SJSA1 (cell line): ENCODE results near the gene ATP6V0E1. TPM values are rescaled to one million over a fixed set of nuclear protein-coding genes. Genes with fewer than 3 reads are reported as not detected.
"Not testable (repeated sequence)": the region's sequence is repeated elsewhere in the genome, so short reads cannot be mapped to it uniquely, and the experiment has no call there.

Source experiments
- DNase-seq, 2 experiments: peaks; one replicate each; pipeline ENCODE4 v3.0.0-alpha.2; 2015 to 2020; ENCODE audit warnings: low spot score in 2 of 2, low read depth in 1 of 2
- H3K27ac ChIP-seq: fragments of 250-450 bp; sonication (Bioruptor Pico); 2 replicates; pipeline ENCODE4 v1.5.1; 2020; ENCODE audit warnings: mild to moderate bottlenecking, moderate library complexity
- H3K27me3 ChIP-seq: fragments of 250-450 bp; sonication (Bioruptor Pico); replicated peaks from 2 replicates; pipeline ENCODE4 v1.5.1; 2020; ENCODE audit warnings: mild to moderate bottlenecking, moderate library complexity
- H3K36me3 ChIP-seq: fragments of 250-450 bp; sonication (Bioruptor Pico); 2 replicates; pipeline ENCODE4 v1.5.1; 2020; ENCODE audit warnings: mild to moderate bottlenecking
- H3K4me1 ChIP-seq: fragments of 250-450 bp; sonication (Bioruptor Pico); replicated peaks from 2 replicates; pipeline ENCODE4 v1.6.1; 2021; ENCODE audit warnings: mild to moderate bottlenecking
- H3K4me3 ChIP-seq: fragments of 250-450 bp; sonication (Bioruptor Pico); 2 replicates; pipeline ENCODE4 v1.5.1; 2020; ENCODE audit warnings: mild to moderate bottlenecking
- H3K9me3 ChIP-seq: fragments of 250-450 bp; sonication (Bioruptor Pico); replicated peaks from 2 replicates; pipeline ENCODE4 v1.5.1; 2020; ENCODE audit warnings: mild to moderate bottlenecking
- total RNA-seq: library from RNA; depleted of rRNA; stranded (reverse); fragments of >200 nt; shearing (Covaris generic); gene quantifications from 2 replicates; pipeline ENCODE4 v1.2.3, GENCODE V29; 2014

The ATP6V0E1 gene
- total RNA-seq, 1 experiment from 2014 or later = 286 TPM

DNA sequence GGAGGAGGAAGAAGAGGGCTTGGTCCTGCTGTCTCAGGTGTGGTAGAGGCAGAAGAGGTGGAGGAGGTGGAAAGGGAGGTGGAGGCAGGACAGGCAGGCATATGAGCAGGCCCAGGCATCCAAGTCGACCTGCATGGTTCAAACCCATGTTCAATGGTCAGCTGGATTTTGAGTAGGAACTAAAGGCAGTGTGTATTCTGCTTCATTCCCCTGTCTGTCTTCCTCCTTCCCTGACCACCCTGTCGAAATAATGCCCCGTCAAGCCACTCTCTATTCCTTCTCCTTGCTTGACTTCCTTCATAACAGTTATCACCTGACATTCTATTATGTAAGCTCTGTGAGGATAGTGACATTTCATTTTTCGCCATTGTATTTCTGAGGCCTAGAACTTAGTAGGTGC, 34.8 kb downstream of the ATP6V0E1 start:
- Histone ChIP-seq H3K36me3 (peaks cover 45% of the 10 kb centered on the region), H3K9me3 (no peaks in the 10 kb centered on the region), H3K27ac (no peak overlapping the region), H3K4me1 (peaks cover 11% of the 10 kb centered on the region), H3K4me3 (no peak overlapping the region), H3K27me3 (no peaks in the 10 kb centered on the region)
- no peak for DNase-seq

DNA sequence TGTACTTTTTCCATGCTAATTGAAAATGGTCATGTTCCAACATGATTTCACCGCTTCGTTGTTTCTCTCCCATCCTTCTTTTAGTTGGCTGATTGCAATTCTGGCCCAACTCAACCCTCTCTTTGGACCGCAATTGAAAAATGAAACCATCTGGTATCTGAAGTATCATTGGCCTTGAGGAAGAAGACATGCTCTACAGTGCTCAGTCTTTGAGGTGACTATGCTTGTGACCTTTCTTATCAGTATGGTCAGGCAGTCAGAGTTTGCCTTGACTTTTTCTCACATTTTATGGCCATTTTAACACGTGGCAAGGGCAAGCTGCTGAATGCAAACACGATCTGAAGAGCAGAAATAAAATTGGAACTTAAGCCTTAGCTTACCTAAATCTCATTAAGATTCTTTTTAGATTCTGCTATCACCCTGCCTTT, 36.6 kb downstream of the ATP6V0E1 start:
- Histone ChIP-seq H3K9me3 (no peaks in the 10 kb centered on the region), H3K27me3 (no peaks in the 10 kb centered on the region), H3K4me3 (no peak overlapping the region), H3K27ac (no peak overlapping the region), H3K4me1 (peaks cover 11% of the 10 kb centered on the region), H3K36me3 (peaks cover 43% of the 10 kb centered on the region)
- DNase-seq = no peak

DNA sequence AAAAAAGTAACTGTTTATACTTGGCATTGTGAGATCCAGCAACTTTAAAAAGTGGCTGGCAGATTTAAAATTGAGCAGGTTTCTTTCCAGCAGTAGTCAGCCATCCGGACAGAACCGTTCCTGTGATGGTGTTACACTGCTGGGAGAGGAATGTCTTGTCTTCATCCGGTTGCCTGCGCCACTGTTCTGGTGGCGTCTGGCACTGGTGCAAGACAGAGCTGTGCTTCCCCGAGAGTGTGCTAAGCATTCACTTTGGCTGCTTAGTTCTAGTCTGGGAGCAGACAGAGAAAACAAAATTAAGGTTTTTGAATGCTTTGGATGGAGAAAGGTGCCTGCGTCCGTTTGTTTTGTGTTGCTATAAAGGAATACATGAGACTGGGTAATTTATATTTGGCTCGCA, 37.1 kb downstream of the ATP6V0E1 start:
- H3K27ac ChIP-seq = no peak overlapping the region
- DNase-seq = no peak

DNA sequence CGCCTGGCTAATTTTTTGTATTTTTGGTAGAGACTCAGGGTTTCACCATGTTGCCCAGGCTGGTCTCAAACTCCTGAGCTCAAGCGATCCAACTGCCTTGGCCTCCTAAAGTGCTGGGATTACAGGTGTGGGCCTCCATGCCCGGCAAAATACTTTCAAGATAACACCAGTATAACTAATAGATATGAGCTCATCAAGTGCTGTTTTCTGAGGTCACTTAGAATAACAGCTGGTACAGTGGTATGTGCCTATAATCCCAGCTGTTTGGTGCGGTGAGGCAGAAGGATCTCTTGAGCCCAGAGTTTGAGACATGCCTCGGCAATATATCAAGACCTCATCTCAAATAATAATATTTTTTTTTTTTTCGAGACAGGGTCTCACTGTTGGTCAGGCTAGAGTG, 42.1 kb downstream of the ATP6V0E1 start:
- Histone ChIP-seq H3K9me3 (no peaks in the 10 kb centered on the region), H3K4me3 (no peak overlapping the region), H3K4me1 (no peaks in the 10 kb centered on the region), H3K27me3 (no peaks in the 10 kb centered on the region), H3K36me3 (peaks cover 39% of the 10 kb centered on the region), H3K27ac (no peak overlapping the region)
- no peak for DNase-seq

More for the DNA sequence above, 37.1 kb downstream of the ATP6V0E1 start:
- Histone ChIP-seq H3K27me3 (no peaks in the 10 kb centered on the region), H3K4me3 (no peak overlapping the region), H3K4me1 (peaks cover 11% of the 10 kb centered on the region), H3K36me3 (peaks cover 45% of the 10 kb centered on the region), H3K9me3 (no peaks in the 10 kb centered on the region)

DNA sequence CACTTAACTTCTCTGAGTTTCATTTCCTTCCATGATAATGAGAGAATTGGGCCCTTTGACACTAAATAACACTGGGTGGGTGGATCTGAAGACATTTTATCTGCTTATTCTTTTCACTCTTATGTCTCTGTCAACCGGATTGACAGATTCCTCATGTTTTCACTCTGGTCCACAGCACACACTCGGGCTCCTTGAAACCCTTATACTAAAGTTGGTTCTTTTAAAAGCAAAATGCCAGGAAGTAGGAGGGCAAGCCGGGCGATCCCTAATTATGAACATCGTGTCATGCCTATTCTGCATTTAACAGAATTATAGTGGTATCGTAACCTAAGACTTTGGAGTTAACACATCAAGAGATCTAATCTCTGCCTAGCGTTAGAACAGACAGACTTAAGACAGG, 44.3 kb downstream of the ATP6V0E1 start:
- peaks cover 18% of the 10 kb centered on the region for H3K36me3 ChIP-seq
- H3K4me1 ChIP-seq = no peaks in the 10 kb centered on the region
- no peaks in the 10 kb centered on the region for H3K27me3 ChIP-seq
- H3K4me3 ChIP-seq = no peak overlapping the region
- no peak overlapping the region for H3K27ac ChIP-seq
- DNase-seq = no peak
- H3K9me3 ChIP-seq = no peaks in the 10 kb centered on the region

DNA sequence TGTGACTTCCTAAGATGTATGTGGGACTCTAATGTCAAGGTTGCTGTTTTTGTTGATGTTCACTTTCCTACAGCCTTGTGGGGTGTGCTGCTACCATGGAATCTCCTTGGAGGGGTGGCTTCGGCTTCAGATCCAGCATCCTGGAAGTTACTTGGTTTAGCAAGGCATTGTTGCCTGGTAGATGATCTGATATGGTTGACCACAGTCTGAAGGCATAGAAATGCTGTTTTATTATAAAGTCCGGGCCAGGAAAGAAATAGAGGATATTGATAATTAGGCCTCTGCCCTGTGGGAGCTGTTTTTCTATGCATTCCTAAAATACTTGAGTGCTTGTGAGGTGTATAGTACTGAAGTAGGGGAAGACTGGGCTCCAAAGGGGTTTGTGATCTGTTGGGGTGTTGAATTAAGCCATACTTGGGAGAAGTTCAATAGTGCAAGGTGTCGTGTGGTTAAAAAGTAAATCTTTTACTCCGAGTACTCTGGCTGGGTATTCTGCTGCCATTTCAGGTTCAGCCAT, 45.3 kb downstream of the ATP6V0E1 start:
- no peaks in the 10 kb centered on the region for H3K9me3 ChIP-seq
- no peaks in the 10 kb centered on the region for H3K4me1 ChIP-seq
- H3K36me3 ChIP-seq = peaks cover 13% of the 10 kb centered on the region
- no peaks in the 10 kb centered on the region for H3K27me3 ChIP-seq
- no peak overlapping the region for H3K4me3 ChIP-seq
- no peak overlapping the region for H3K27ac ChIP-seq
- DNase-seq = no peak

DNA sequence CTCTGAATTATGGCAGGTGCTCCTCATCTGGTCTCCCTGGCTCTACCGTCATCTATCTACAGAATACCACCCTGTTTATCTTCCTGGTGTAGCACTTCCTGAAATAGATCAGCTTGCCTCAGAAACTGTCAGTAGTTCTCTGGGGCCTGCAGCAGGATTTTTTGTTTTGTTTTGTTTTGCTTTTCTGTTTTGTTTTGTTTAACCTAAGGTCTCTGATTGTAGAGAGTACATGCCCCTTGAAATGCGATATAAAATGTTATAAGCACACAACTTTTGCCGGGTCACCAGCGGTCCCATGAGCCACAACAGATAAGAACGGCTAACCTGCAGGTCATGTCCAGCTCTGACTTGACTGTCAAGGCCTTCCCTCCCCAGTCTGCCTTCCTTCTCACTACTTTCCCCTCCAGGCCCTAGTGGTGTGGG, 45.9 kb downstream of the ATP6V0E1 start:
- Histone ChIP-seq H3K9me3 (no peaks in the 10 kb centered on the region), H3K27me3 (no peaks in the 10 kb centered on the region), H3K4me1 (no peaks in the 10 kb centered on the region), H3K36me3 (peaks cover 18% of the 10 kb centered on the region), H3K4me3 (no peak overlapping the region), H3K27ac (no peak overlapping the region)
- no peak for DNase-seq

DNA sequence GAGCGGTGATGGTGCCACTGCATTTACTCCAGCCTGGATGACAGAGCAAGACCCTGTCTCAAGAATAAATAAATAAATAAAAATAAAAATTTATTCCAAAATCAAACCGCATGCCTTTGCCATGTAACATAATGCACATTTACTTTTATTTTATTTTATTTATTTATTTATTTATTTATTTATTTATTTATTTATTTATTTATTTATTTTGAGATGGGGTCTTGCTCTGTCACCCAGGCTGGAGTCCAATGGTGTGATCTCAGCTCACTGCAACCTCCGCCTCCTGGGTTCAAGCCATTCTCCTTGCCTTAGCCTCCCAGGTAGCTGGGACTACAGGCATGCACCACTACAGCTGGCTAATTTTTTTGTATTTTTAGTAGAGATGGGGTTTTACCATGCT, 48.5 kb downstream of the ATP6V0E1 start:
- Histone ChIP-seq H3K4me1 (peaks cover 15% of the 10 kb centered on the region), H3K36me3 (peaks cover 38% of the 10 kb centered on the region)
- H3K4me3 ChIP-seq, H3K9me3 ChIP-seq, H3K27ac ChIP-seq, H3K27me3 ChIP-seq, DNase-seq: not testable (repeated sequence)

DNA sequence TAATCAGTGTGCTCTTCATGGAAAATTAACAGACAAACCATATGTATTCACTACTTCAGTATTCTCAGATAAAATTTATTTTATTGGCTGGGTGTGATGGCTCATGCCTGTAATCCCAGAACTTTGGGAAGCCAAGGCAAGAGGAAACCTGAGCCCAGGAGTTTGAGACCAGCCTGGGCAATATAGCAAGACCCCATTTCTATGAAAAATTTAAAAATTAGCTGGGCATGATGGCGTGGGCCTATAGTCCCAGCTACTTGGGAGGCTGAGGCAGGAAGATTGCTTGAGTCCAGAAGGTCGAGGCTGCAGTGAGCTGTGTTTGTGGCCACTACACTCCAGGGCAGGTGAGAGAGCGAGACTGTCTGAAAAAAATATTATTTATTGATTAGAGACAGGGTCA, 49.2 kb downstream of the ATP6V0E1 start:
- Histone ChIP-seq H3K9me3 (0 out of 2 replicates have a peak, but pooled peaks cover 2% of the 10 kb centered on the region), H3K36me3 (peaks cover 40% of the 10 kb centered on the region), H3K27me3 (no peaks in the 10 kb centered on the region), H3K4me1 (peaks cover 17% of the 10 kb centered on the region), H3K27ac (no peak overlapping the region), H3K4me3 (no peak overlapping the region)
- no peak for DNase-seq

DNA sequence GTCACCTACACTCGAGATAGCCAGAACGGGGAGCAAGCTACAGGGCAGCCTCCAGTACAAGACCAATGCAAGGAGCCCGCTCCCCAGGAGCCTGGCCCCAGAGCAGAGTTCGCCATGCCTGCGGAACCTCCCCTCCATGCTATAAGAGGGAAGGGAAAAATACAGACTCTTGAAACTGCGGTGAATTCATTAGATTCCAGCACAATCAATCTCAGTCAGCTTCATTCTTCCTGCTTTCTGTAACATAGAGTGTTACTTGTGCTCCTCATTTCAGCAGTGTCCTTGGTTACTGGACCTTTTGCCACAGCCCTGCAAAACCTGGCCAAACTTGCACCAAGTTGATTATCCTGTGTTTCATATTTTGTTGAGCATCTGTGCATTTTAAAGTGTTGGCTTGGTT, 50.4 kb downstream of the ATP6V0E1 start:
- H3K9me3 ChIP-seq = 0 out of 2 replicates have a peak, but pooled peaks cover 2% of the 10 kb centered on the region
- H3K27ac ChIP-seq = no peak overlapping the region
- peaks cover 17% of the 10 kb centered on the region for H3K4me1 ChIP-seq
- no peak overlapping the region for H3K4me3 ChIP-seq
- DNase-seq = no peak
- H3K36me3 ChIP-seq = peaks cover 38% of the 10 kb centered on the region
- H3K27me3 ChIP-seq = no peaks in the 10 kb centered on the region

DNA sequence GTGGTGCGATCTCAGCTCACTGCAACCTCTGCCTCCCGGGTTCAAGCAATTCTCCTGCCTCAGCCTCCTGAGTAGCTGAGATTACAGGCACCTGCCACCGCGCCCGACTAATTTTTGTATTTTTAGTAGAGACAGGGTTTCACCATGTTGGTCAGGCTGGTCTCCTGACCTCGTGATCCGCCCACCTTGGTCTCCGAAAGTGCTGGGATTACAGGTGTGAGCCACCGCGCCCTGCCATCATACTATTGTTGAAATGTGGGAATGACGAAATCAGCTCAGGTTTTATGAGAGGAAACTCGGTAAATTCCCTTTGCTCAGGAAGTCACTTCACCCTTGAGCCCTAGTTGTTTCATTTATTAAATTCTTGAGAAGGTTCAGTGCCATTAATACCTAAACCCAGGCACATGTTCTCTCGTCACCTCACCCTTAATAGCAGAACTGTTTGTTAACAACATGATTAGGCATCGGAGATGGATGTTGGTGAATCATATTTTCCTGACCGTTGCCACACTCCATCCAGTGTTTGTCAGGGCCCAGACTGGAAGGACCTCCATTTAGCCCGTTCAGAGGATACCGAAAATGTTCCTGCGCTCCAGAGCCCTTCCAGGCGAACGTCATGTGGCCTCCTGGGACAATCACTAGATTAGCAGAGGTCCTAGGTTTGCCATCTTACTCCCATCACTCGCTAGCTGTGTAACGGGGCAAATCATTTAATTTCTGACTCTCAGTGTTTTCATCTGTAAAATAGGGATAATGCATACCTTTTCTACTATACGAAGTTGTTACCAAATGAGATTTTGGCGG, 52.5 kb downstream of the ATP6V0E1 start:
- no peak for DNase-seq
- no peaks in the 10 kb centered on the region for H3K27me3 ChIP-seq
- H3K4me1 ChIP-seq = peaks cover 17% of the 10 kb centered on the region
- no peak overlapping the region for H3K27ac ChIP-seq
- peaks cover 38% of the 10 kb centered on the region for H3K36me3 ChIP-seq
- 0 out of 2 replicates have a peak, but pooled peaks cover 5% of the 10 kb centered on the region for H3K9me3 ChIP-seq
- H3K4me3 ChIP-seq = no peak overlapping the region

DNA sequence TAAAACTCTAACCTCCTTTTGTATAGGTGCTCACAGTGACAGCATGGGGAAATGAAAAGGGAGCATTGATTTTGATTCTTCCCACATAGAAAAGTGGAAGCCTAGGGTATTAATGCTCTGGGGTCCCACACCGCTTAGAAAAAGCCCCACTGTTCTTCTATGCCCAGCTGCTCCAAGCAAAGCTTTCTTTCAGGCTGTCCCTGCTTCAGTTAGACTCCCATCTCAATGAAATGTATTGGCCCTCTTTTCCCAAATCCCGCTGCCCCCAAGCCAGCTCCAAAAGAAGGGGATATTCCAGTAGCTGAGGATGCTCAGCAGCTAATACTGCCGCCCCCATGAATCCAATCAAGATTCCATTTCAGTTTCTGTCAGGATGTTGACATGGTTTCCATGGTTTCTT, 55.6 kb downstream of the ATP6V0E1 start:
- no peak for DNase-seq
- H3K27ac ChIP-seq = no peak overlapping the region
- no peak overlapping the region for H3K4me3 ChIP-seq
- H3K27me3 ChIP-seq = no peaks in the 10 kb centered on the region
- peaks cover 31% of the 10 kb centered on the region for H3K4me1 ChIP-seq
- H3K36me3 ChIP-seq = peaks cover 33% of the 10 kb centered on the region
- H3K9me3 ChIP-seq = 0 out of 2 replicates have a peak, but pooled peaks cover 5% of the 10 kb centered on the region

DNA sequence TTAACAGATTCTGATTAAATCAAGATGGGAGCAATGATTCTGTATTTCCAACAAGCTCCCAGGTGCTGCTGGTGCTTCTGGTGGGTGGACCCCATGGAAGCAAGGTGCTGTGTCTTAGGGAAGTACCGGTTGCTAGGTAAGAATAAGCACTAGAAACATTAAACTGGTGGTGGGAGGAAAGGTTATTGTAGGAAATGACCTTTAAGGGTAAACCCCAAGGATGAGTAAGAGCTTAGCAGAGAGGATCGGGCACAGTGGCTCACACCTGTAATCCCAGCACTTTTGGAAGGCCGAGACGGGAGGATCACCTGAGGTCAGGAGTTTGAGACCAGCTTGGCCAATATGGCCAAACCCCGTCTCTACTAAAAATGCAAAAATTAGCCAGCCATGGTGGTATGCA, 56.4 kb downstream of the ATP6V0E1 start:
- Histone ChIP-seq H3K27ac (no peak overlapping the region), H3K4me1 (peaks cover 31% of the 10 kb centered on the region), H3K36me3 (peaks cover 25% of the 10 kb centered on the region), H3K27me3 (no peaks in the 10 kb centered on the region), H3K9me3 (0 out of 2 replicates have a peak, but pooled peaks cover 5% of the 10 kb centered on the region), H3K4me3 (no peak overlapping the region)
- no peak for DNase-seq
